Measurements from ENCODE around the gene PCDHGB2.
"Not testable (repeated sequence)": the region's sequence is repeated elsewhere in the genome, so short reads cannot be mapped to it uniquely, and the experiment has no call there.

Gene PCDHGB2

DNA sequence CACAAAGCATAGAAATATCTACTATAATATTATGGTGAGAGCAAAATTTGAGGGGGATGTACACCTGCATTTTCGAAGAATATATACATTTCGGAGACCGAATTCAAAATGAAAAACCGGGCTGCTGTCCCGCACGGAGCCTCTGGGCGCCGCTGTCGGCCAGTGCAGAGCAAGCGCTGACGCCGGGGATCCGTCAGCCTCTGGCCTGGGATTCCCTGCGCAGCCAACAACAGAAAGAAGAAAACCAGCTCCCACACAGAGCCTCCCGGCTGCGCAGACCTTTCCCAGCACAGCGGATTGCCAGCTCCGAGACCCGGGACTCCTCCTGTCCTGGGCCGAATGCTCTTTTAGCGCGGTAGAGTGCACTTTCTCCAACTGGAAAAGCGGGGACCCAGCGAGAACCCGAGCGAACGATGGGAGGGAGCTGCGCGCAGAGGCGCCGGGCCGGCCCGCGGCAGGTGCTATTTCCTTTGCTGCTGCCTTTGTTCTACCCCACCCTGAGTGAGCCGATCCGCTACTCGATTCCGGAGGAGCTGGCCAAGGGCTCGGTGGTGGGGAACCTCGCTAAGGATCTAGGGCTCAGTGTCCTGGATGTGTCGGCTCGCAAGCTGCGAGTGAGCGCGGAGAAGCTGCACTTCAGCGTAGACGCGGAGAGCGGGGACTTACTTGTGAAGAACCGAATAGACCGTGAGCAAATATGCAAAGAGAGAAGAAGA, 48.2 kb downstream of the PCDHGB2 start, which contains the start of gene PCDHGB6:
PCDHGB6 (plus strand) TSS at position 232 of the 716 bp plus-strand sequence; CDS start at position 414, 182 bp downstream.
- not testable (repeated sequence) for FAIRE-seq; DNase-seq (ENCODE audit: extremely low spot score, insufficient read length, low read depth)

DNA sequence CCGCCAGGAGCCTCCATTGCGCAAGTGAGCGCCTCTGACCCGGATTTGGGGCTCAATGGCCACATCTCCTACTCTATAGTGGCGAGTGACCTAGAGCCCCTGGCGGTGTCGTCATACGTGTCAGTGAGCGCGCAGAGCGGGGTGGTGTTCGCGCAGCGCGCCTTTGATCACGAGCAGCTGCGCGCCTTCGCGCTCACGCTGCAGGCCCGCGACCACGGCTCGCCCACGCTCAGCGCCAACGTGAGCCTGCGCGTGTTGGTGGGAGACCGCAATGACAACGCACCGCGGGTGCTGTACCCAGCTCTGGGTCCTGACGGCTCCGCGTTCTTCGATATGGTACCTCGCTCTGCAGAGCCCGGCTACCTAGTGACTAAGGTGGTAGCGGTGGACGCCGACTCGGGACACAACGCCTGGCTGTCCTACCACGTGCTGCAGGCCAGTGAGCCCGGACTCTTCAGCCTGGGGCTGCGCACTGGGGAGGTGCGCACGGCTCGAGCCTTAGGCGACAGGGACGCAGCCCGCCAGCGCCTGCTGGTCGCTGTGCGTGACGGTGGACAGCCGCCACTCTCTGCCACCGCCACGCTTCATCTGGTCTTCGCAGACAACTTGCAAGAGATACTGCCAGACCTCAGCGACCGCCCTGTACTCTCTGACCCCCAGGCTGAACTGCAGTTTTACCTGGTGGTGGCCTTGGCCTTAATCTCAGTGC, 50.0 kb downstream of the PCDHGB2 start:
- FAIRE-seq (no peak), DNase-seq (ENCODE audit: extremely low spot score, insufficient read length, low read depth) (no peak)

DNA sequence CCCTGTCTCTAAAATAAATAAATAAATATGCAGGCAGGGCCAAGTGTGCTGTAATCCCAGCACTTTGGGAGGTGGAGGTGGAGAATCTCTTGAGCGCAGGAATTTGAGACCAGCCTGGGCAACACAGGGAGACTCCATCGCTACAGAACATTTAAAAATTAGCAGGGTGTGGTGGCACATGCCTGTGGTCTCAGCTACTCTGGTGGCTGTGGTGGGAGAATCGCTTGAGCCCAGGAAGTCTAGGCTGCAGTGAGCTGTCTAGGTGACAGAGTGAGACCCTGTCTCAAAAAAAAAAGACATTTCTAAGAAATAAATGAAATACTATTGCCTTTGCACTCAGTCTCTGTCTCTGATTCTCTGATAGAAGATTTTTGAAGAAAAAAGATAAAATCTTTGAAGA, 51.8 kb downstream of the PCDHGB2 start:
- DNase-seq (ENCODE audit: extremely low spot score, insufficient read length, low read depth) (no peak), FAIRE-seq (no peak)
